ENCODE data around the gene PIMREG. TPM values are rescaled to one million over a fixed set of nuclear protein-coding genes. Genes with fewer than 3 reads are reported as not detected.

The PIMREG gene
- total RNA-seq, 1 experiment from 2014 or later: not detected

GRCh38 chr17:6468051-6468790 is 24.0 kb downstream of the PIMREG start:
- Histone ChIP-seq H3K36me3 (ENCODE audit: insufficient read depth, low read length) (no peaks in the 10 kb centered on the region), H3K4me3 (ENCODE audit: low read length) (no peak overlapping the region), H4K20me1 (ENCODE audit: insufficient read depth, low read depth, low read length) (peaks cover 4% of the 10 kb centered on the region; the same call in 1 of the 2 replicates), H3K9me2 (replicated peaks; ENCODE audit: insufficient read depth, low read length) (no peaks in the 10 kb centered on the region), H3K79me2 (ENCODE audit: low read length) (no peaks in the 10 kb centered on the region), H3K4me2 (ENCODE audit: low read depth, low read length, poor library complexity, severe bottlenecking) (no peak overlapping the region), H3K9me3 (ENCODE audit: low read length) (no peaks in the 10 kb centered on the region), H3K9ac (ENCODE audit: low read length) (no peak overlapping the region), H3K27me3 (ENCODE audit: low read length) (no peaks in the 10 kb centered on the region), H3K27ac (ENCODE audit: low read length) (no peak overlapping the region), H2AFZ (ENCODE audit: low read length) (no peak overlapping the region), H3K4me1 (ENCODE audit: low read length) (no peaks in the 10 kb centered on the region)
- DNase-seq: no peak

- H3K27me3 ChIP-seq (ENCODE audit: low read length): no peaks in the 10 kb centered on the region
- H3K79me2 ChIP-seq (ENCODE audit: low read length): no peaks in the 10 kb centered on the region
- no peak overlapping the region for H2AFZ ChIP-seq (ENCODE audit: low read length)
- H3K4me3 ChIP-seq (ENCODE audit: low read length): no peak overlapping the region
- peaks cover 4% of the 10 kb centered on the region; the same call in 1 of the 2 replicates for H4K20me1 ChIP-seq (ENCODE audit: insufficient read depth, low read depth, low read length)
- no peak for DNase-seq
- no peaks in the 10 kb centered on the region for H3K4me1 ChIP-seq (ENCODE audit: low read length)
- H3K9me2 ChIP-seq (replicated peaks; ENCODE audit: insufficient read depth, low read length): no peaks in the 10 kb centered on the region
- H3K9me3 ChIP-seq (ENCODE audit: low read length): no peaks in the 10 kb centered on the region
- H3K4me2 ChIP-seq (ENCODE audit: low read depth, low read length, poor library complexity, severe bottlenecking): no peak overlapping the region
- no peak overlapping the region for H3K9ac ChIP-seq (ENCODE audit: low read length)
- H3K27ac ChIP-seq (ENCODE audit: low read length): no peak overlapping the region
- H3K36me3 ChIP-seq (ENCODE audit: insufficient read depth, low read length): no peaks in the 10 kb centered on the region
Observed at GRCh38 chr17:6470146-6470718, 26.0 kb downstream of the PIMREG start.

GRCh38 chr17:6470751-6471521 is 26.7 kb downstream of the PIMREG start:
- H3K27me3 ChIP-seq (ENCODE audit: low read length): no peaks in the 10 kb centered on the region
- H3K4me1 ChIP-seq (ENCODE audit: low read length): no peaks in the 10 kb centered on the region
- no peak overlapping the region for H3K4me2 ChIP-seq (ENCODE audit: low read depth, low read length, poor library complexity, severe bottlenecking)
- no peaks in the 10 kb centered on the region for H3K79me2 ChIP-seq (ENCODE audit: low read length)
- DNase-seq: no peak
- H3K27ac ChIP-seq (ENCODE audit: low read length): no peak overlapping the region
- H3K9me3 ChIP-seq (ENCODE audit: low read length): no peaks in the 10 kb centered on the region
- H3K36me3 ChIP-seq (ENCODE audit: insufficient read depth, low read length): no peaks in the 10 kb centered on the region
- no peak overlapping the region for H2AFZ ChIP-seq (ENCODE audit: low read length)
- H3K9ac ChIP-seq (ENCODE audit: low read length): no peak overlapping the region
- H4K20me1 ChIP-seq (ENCODE audit: insufficient read depth, low read depth, low read length): peaks cover 4% of the 10 kb centered on the region; the same call in 1 of the 2 replicates
- H3K9me2 ChIP-seq (replicated peaks; ENCODE audit: insufficient read depth, low read length): no peaks in the 10 kb centered on the region
- H3K4me3 ChIP-seq (ENCODE audit: low read length): no peak overlapping the region

GRCh38 chr17:6471531-6472465 is 27.5 kb downstream of the PIMREG start:
- Histone ChIP-seq H3K27ac (ENCODE audit: low read length) (no peak overlapping the region), H3K4me1 (ENCODE audit: low read length) (no peaks in the 10 kb centered on the region), H2AFZ (ENCODE audit: low read length) (no peak overlapping the region), H3K9ac (ENCODE audit: low read length) (no peak overlapping the region), H3K4me2 (ENCODE audit: low read depth, low read length, poor library complexity, severe bottlenecking) (no peak overlapping the region), H3K27me3 (ENCODE audit: low read length) (no peaks in the 10 kb centered on the region), H4K20me1 (ENCODE audit: insufficient read depth, low read depth, low read length) (peaks cover 4% of the 10 kb centered on the region; the same call in 1 of the 2 replicates), H3K36me3 (ENCODE audit: insufficient read depth, low read length) (no peaks in the 10 kb centered on the region), H3K9me2 (replicated peaks; ENCODE audit: insufficient read depth, low read length) (no peaks in the 10 kb centered on the region), H3K4me3 (ENCODE audit: low read length) (no peak overlapping the region), H3K9me3 (ENCODE audit: low read length) (no peaks in the 10 kb centered on the region), H3K79me2 (ENCODE audit: low read length) (no peaks in the 10 kb centered on the region)
- no peak for DNase-seq

GRCh38 chr17:6472517-6472916 is 28.3 kb downstream of the PIMREG start:
- Histone ChIP-seq H2AFZ (ENCODE audit: low read length) (no peak overlapping the region), H3K4me3 (ENCODE audit: low read length) (no peak overlapping the region), H3K4me2 (ENCODE audit: low read depth, low read length, poor library complexity, severe bottlenecking) (no peak overlapping the region), H3K27ac (ENCODE audit: low read length) (no peak overlapping the region), H3K36me3 (ENCODE audit: insufficient read depth, low read length) (no peaks in the 10 kb centered on the region), H3K4me1 (ENCODE audit: low read length) (no peaks in the 10 kb centered on the region), H3K27me3 (ENCODE audit: low read length) (no peaks in the 10 kb centered on the region), H3K79me2 (ENCODE audit: low read length) (no peaks in the 10 kb centered on the region), H3K9me3 (ENCODE audit: low read length) (no peaks in the 10 kb centered on the region), H3K9ac (ENCODE audit: low read length) (no peak overlapping the region), H4K20me1 (ENCODE audit: insufficient read depth, low read depth, low read length) (peaks cover 4% of the 10 kb centered on the region; the same call in 1 of the 2 replicates), H3K9me2 (replicated peaks; ENCODE audit: insufficient read depth, low read length) (no peaks in the 10 kb centered on the region)
- no peak for DNase-seq

GRCh38 chr17:6473128-6473767 is 29.0 kb downstream of the PIMREG start:
- peak; percentile 79 for DNase-seq
- H2AFZ ChIP-seq (ENCODE audit: low read length): no peak overlapping the region
- H3K4me1 ChIP-seq (ENCODE audit: low read length): no peaks in the 10 kb centered on the region
- no peak overlapping the region for H3K27ac ChIP-seq (ENCODE audit: low read length)
- H3K4me2 ChIP-seq (ENCODE audit: low read depth, low read length, poor library complexity, severe bottlenecking): no peak overlapping the region
- H3K4me3 ChIP-seq (ENCODE audit: low read length): no peak overlapping the region
- H3K9ac ChIP-seq (ENCODE audit: low read length): no peak overlapping the region
- H3K79me2 ChIP-seq (ENCODE audit: low read length): no peaks in the 10 kb centered on the region
- H3K9me3 ChIP-seq (ENCODE audit: low read length): no peaks in the 10 kb centered on the region
- no peaks in the 10 kb centered on the region; the same call in 1 of the 2 replicates for H4K20me1 ChIP-seq (ENCODE audit: insufficient read depth, low read depth, low read length)
- H3K27me3 ChIP-seq (ENCODE audit: low read length): no peaks in the 10 kb centered on the region
- H3K9me2 ChIP-seq (replicated peaks; ENCODE audit: insufficient read depth, low read length): no peaks in the 10 kb centered on the region
- H3K36me3 ChIP-seq (ENCODE audit: insufficient read depth, low read length): no peaks in the 10 kb centered on the region

GRCh38 chr17:6474376-6474775 is 30.1 kb downstream of the PIMREG start:
- Histone ChIP-seq H3K4me1 (ENCODE audit: low read length) (no peaks in the 10 kb centered on the region), H3K79me2 (ENCODE audit: low read length) (no peaks in the 10 kb centered on the region), H2AFZ (ENCODE audit: low read length) (no peak overlapping the region), H3K4me3 (ENCODE audit: low read length) (no peak overlapping the region), H3K9me3 (ENCODE audit: low read length) (no peaks in the 10 kb centered on the region), H3K27me3 (ENCODE audit: low read length) (no peaks in the 10 kb centered on the region), H4K20me1 (ENCODE audit: insufficient read depth, low read depth, low read length) (no peaks in the 10 kb centered on the region), H3K36me3 (ENCODE audit: insufficient read depth, low read length) (no peaks in the 10 kb centered on the region), H3K9me2 (replicated peaks; ENCODE audit: insufficient read depth, low read length) (no peaks in the 10 kb centered on the region), H3K9ac (ENCODE audit: low read length) (no peak overlapping the region), H3K27ac (ENCODE audit: low read length) (no peak overlapping the region), H3K4me2 (ENCODE audit: low read depth, low read length, poor library complexity, severe bottlenecking) (no peak overlapping the region)
- DNase-seq: no peak

Data from Karpas-422 (cell line).